ENCODE results near the gene KCTD11. TPM values are rescaled to one million over a fixed set of nuclear protein-coding genes. Genes with fewer than 3 reads are reported as not detected.
A peak's percentile ranks its signal among the peaks of the same experiment; 100 is the strongest.
"Not testable (repeated sequence)": the region's sequence is repeated elsewhere in the genome, so short reads cannot be mapped to it uniquely, and the experiment has no call there.

KCTD11 gene
- total RNA-seq, 1 experiment from 2014 or later = 3.4 TPM

- no peak for DNase-seq (ENCODE audit: low read depth)
Measured at GRCh38 chr17:7322520-7323194, 29.3 kb upstream of the KCTD11 start.

GRCh38 chr17:7323731-7324437 lies 28.1 kb upstream of the KCTD11 start:
- no peak for DNase-seq (ENCODE audit: low read depth)

GRCh38 chr17:7324438-7324779 lies 27.6 kb upstream of the KCTD11 start:
- no peak for DNase-seq (ENCODE audit: low read depth)

- DNase-seq (ENCODE audit: low read depth) = no peak
Measured at GRCh38 chr17:7325031-7325528, 26.9 kb upstream of the KCTD11 start.

- no peak for DNase-seq (ENCODE audit: low read depth)
Measured at GRCh38 chr17:7326186-7326585, 25.8 kb upstream of the KCTD11 start.

- no peak for DNase-seq (ENCODE audit: low read depth)
Measured at GRCh38 chr17:7327056-7327455, 24.9 kb upstream of the KCTD11 start.

GRCh38 chr17:7327501-7327900 lies 24.5 kb upstream of the KCTD11 start:
- DNase-seq (ENCODE audit: low read depth) = no peak

GRCh38 chr17:7328009-7328408 lies 24.0 kb upstream of the KCTD11 start:
- DNase-seq (ENCODE audit: low read depth) = no peak

GRCh38 chr17:7328840-7329373 lies 23.1 kb upstream of the KCTD11 start, which contains the start of gene NEURL4:
NEURL4 (minus strand) TSS chr17:7329335; CDS start chr17:7329312, 23 bp downstream.
- DNase-seq (ENCODE audit: low read depth) = peak; percentile 32

- peak; percentile 97 for DNase-seq (ENCODE audit: low read depth)
Measured at GRCh38 chr17:7329374-7329996, 22.5 kb upstream of the KCTD11 start.

- DNase-seq (ENCODE audit: low read depth) = peak; percentile 77
Measured at GRCh38 chr17:7329997-7330637, 21.8 kb upstream of the KCTD11 start.

GRCh38 chr17:7330638-7331015 lies 21.3 kb upstream of the KCTD11 start:
- DNase-seq (ENCODE audit: low read depth) = no peak

- no peak for DNase-seq (ENCODE audit: low read depth)
Measured at GRCh38 chr17:7332111-7332510, 19.9 kb upstream of the KCTD11 start.

GRCh38 chr17:7332600-7333069 lies 19.3 kb upstream of the KCTD11 start:
- DNase-seq (ENCODE audit: low read depth) = not testable (repeated sequence)

- no peak for DNase-seq (ENCODE audit: low read depth)
Measured at GRCh38 chr17:7334938-7335538, 16.9 kb upstream of the KCTD11 start.

GRCh38 chr17:7335765-7336164 lies 16.2 kb upstream of the KCTD11 start:
- DNase-seq (ENCODE audit: low read depth) = not testable (repeated sequence)

- DNase-seq (ENCODE audit: low read depth) = no peak
Measured at GRCh38 chr17:7336240-7337175, 15.5 kb upstream of the KCTD11 start, which contains the start of gene ACAP1. ACAP1 (plus strand) TSS chr17:7336529; CDS start chr17:7336735, 206 bp downstream.

GRCh38 chr17:7337600-7337999 lies 14.4 kb upstream of the KCTD11 start:
- not testable (repeated sequence) for DNase-seq (ENCODE audit: low read depth)

GRCh38 chr17:7340179-7340578 lies 11.8 kb upstream of the KCTD11 start:
- DNase-seq (ENCODE audit: low read depth) = peak; percentile 17

- DNase-seq (ENCODE audit: low read depth) = no peak
Measured at GRCh38 chr17:7341842-7342241, 10.1 kb upstream of the KCTD11 start.
